A673 (cell line): ENCODE data around the gene CLDN7. TPM values are rescaled to one million over a fixed set of nuclear protein-coding genes. Genes with fewer than 3 reads are reported as not detected.

Experiments used
- BruUV-seq: library from RNA; stranded (reverse); fragments of 400-500 nt; replicated peaks from 2 replicates; lab custom pipeline; 2021; lab: Mats Ljungman, UMichigan
- CTCF ChIA-PET: fragments of 300-600 bp; sonication (Branson Sonifier 250); formaldehyde crosslinking; loops from one replicate; lab custom pipeline; 2022; ENCODE audit warnings: antibody characterized with exemption; lab: Charles Lee
- POLR2A ChIA-PET: fragments of 300-600 bp; sonication (Branson Sonifier 250); formaldehyde crosslinking; loops from one replicate; lab custom pipeline; 2022; ENCODE audit warnings: antibody characterized with exemption; ENCODE audit not compliant: low non-redundant PET; lab: Charles Lee
- DNase-seq: peaks from one replicate; pipeline ENCODE4 v3.0.0-alpha.2; 2015; ENCODE audit warnings: low spot score
- H3K27ac ChIP-seq: fragments of 200-600 bp; sonication (generic); 2 replicates; pipeline ENCODE4 v1.5.1; 2016; ENCODE audit warnings: mixed run types, low read depth, mild to moderate bottlenecking, mixed read lengths, antibody characterized with exemption, low read length; ENCODE audit not compliant: poor library complexity, severe bottlenecking
- H3K27me3 ChIP-seq: fragments of 200-600 bp; sonication (generic); replicated peaks from 2 replicates; pipeline ENCODE4 v1.6.1; 2017; ENCODE audit warnings: mixed run types, low read depth, mild to moderate bottlenecking, mixed read lengths, antibody characterized with exemption, low read length; ENCODE audit not compliant: insufficient read depth, poor library complexity
- H3K36me3 ChIP-seq: fragments of 200-600 bp; sonication (generic); 2 replicates; pipeline ENCODE4 v1.6.1; 2016; ENCODE audit warnings: mixed run types, mild to moderate bottlenecking, mixed read lengths, antibody characterized with exemption, low read length; ENCODE audit not compliant: insufficient read depth, poor library complexity, severe bottlenecking
- H3K4me1 ChIP-seq: fragments of 200-600 bp; sonication (generic); 2 replicates; pipeline ENCODE4 v1.6.1; 2017; ENCODE audit warnings: mixed run types, mild to moderate bottlenecking, mixed read lengths, antibody characterized with exemption, low read length; ENCODE audit not compliant: insufficient read depth, poor library complexity, severe bottlenecking
- H3K4me3 ChIP-seq: fragments of 200-600 bp; sonication (generic); 2 replicates; pipeline ENCODE4 v1.5.1; 2016; ENCODE audit warnings: low read depth, mixed run types, mild to moderate bottlenecking, mixed read lengths, low read length; ENCODE audit not compliant: poor library complexity, severe bottlenecking
- H3K9me3 ChIP-seq: fragments of 200-600 bp; sonication (generic); 2 replicates; pipeline ENCODE4 v1.6.1; 2016; ENCODE audit warnings: mixed run types, low read depth, mild to moderate bottlenecking, mixed read lengths, antibody characterized with exemption, low read length; ENCODE audit not compliant: poor library complexity, severe bottlenecking
- CTCF ChIP-seq: fragments of 300-800, 200-600 bp; sonication (generic); conservative IDR thresholded peaks from 2 replicates; pipeline ENCODE4 v1.5.1; 2017; ENCODE audit warnings: low read depth, mild to moderate bottlenecking, antibody characterized with exemption, low read length, moderate library complexity, mixed read lengths
- EZH2 ChIP-seq: fragments of 200-600 bp; sonication (generic); IDR thresholded peaks from 2 replicates; pipeline ENCODE4 v1.6.1; 2017; ENCODE audit warnings: borderline replicate concordance, low read depth, mild to moderate bottlenecking, mixed read lengths, antibody characterized with exemption, low read length; ENCODE audit not compliant: poor library complexity, severe bottlenecking
- intact Hi-C: fragments of 100-400 bp; cut with micrococcal nuclease; formaldehyde crosslinking; loops from one replicate; pipeline ENCODE4 v1.10.0; 2022; ENCODE audit not compliant: unreplicated experiment
- total RNA-seq: library from RNA; stranded (reverse); gene quantifications from 2 replicates; pipeline ENCODE4 v1.2.3, GENCODE V29; 2021

The CLDN7 gene
- total RNA-seq, 1 experiment from 2014 or later, result not detected

DNA sequence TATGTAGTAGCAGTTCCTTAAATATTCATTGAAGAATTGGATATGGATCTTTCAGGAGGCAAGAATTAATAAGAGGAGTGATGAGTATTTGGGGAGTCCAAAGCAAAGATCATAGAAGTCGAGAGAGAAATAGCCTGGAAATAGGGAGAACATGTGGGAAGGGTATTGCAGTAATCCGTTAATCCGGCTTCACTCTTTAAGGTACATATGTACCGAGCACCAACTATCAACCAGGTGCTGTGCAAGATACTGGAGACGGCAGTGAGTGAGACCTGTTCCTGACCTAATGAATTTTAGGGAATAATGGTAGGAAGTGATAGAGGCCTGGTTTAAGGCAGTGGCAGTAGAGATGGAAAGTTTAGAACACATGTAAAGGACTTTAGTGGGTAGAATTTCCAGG is 9.2 kb downstream of the CLDN7 start:
- H3K36me3 ChIP-seq, result peaks cover 17% of the 10 kb centered on the region
- TF ChIP-seq CTCF (no peak), EZH2 (no peak)
- ChIA-PET CTCF (no interaction called here), POLR2A (no interaction called here)
- intact Hi-C loops, result loop anchor here (5.0 kb wide), 1 partner anchor 54 kb away; the partner anchor contains the start of gene EIF5A
- no TSS peak for BruUV-seq
- H3K27me3 ChIP-seq, result no peaks in the 10 kb centered on the region
- H3K4me3 ChIP-seq, result peak overlapping the region; percentile 74
- no peaks in the 10 kb centered on the region for H3K9me3 ChIP-seq
- peak overlapping the region; percentile 98 for H3K27ac ChIP-seq
- peaks cover 17% of the 10 kb centered on the region for H3K4me1 ChIP-seq
- no peak for DNase-seq

DNA sequence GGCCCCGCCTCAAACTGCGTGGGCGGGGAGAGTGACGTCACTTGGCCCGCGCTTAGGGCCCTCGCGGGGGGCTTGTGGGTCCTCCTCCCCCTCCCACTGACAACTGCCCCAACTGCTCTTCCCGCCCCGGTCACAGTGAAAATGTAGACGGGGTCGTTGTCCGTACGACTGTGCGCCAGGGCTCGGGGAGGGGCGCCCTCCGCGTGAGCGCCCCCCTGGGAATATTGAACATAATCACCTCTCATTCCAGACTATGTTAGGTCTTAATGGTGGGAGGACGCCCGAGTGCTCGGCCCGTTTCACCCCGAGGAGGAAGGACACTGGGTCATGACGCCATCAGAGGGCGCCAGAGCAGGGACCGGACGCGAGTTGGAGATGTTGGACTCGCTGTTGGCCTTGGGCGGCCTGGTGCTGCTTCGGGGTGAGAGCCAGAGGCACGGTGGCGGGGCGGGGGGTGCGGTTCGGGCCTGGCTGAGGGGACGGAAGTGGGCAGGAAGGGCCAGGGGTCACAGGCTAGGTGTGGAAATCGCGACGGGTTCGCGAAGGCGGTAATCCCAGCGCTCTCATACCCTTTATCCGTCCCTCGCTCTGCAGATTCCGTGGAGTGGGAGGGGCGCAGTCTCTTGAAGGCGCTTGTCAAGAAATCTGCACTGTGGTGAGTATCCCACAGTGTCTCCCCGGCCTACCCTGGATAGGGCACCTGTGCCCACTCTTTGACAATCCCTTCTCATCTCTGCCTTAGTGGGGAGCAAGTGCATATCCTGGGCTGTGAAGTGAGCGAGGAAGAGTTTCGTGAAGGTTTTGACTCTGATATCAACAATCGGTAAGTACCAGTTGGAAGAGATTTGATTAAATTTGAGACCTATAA is 9.9 kb downstream of the CLDN7 start, which contains the start of gene ELP5:
Gene ELP5 (plus strand): TSS at position 40 of the 868 bp plus-strand sequence. CDS start 336 bp downstream, at position 376.
- Histone ChIP-seq H3K4me3 (peak within 1 kb of the TSS; percentile 74), H3K27ac (peak within 1 kb of the TSS; percentile 98), H3K27me3 (no peaks in the 10 kb centered on the region), H3K36me3 (peaks cover 17% of the 10 kb centered on the region), H3K4me1 (peaks cover 17% of the 10 kb centered on the region), H3K9me3 (no peaks in the 10 kb centered on the region)
- no peak for TF ChIP-seq EZH2
- TF ChIP-seq CTCF, result peak; percentile 46
- CTCF ChIA-PET, result no interaction called here
- BruUV-seq, result TSS peak; percentile 76
- peak; percentile 94 for DNase-seq
- intact Hi-C loops, result loop anchor here (5.0 kb wide), 1 partner anchor 55 kb away; the partner anchor contains the start of gene EIF5A
- POLR2A ChIA-PET, result no interaction called here

DNA sequence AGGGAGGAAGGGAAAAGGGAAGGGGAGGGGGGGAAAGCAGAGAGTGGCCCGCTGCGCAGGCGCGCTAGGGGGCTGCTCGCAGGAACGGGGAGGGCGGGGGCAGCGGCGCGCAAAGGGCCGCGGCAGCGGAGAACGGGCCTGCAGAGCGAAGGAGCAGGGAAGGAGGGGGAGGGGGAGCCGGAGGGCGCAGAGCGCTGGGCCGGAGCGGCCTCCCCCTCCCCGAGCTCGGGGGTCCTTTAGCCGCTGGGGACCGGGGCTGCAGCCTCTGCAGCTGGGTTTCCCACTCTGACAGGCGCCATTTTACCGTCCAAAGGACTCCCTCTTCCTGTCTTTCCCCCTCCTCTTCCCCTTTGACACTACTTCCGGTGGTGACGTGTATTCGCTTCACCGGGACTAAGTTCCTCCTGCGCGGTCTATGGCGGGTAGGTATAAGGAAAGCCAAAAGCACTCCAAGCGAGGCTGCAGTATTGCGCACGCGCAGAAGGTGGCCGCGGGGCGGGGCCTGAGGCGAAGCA is 10.6 kb downstream of the CLDN7 start, which contains the start of gene CTDNEP1:
Gene CTDNEP1 (minus strand): TSS at position 74 of the 515 bp plus-strand sequence. CDS start 438 bp downstream, outside the sequence.
- peak within 1 kb of the TSS; percentile 98 for H3K27ac ChIP-seq
- DNase-seq, result peak; percentile 100
- POLR2A ChIA-PET, result interaction anchor here (0.6 kb wide), 3 partner anchors 9 to 232 kb away, joined by 3 to 5 read pairs (median 3); partner anchors contain the start of gene GABARAP
- peak within 1 kb of the TSS; percentile 74 for H3K4me3 ChIP-seq
- CTCF ChIA-PET, result no interaction called here
- H3K36me3 ChIP-seq, result peaks cover 23% of the 10 kb centered on the region
- BruUV-seq, result no TSS peak
- H3K9me3 ChIP-seq, result no peaks in the 10 kb centered on the region
- TF ChIP-seq CTCF, result no peak
- TF ChIP-seq EZH2, result no peak
- no peaks in the 10 kb centered on the region for H3K27me3 ChIP-seq
- H3K4me1 ChIP-seq, result peaks cover 17% of the 10 kb centered on the region
- intact Hi-C loops, result loop anchor here (1.0 to 5.0 kb wide), 2 partner anchors 8 to 56 kb away; partner anchors contain the start of gene EIF5A
